GM18511 (cell line): ENCODE results near the gene MFSD2A.
"Not testable (repeated sequence)": the region's sequence is repeated elsewhere in the genome, so short reads cannot be mapped to it uniquely, and the experiment has no call there.

Source experiments
- ATAC-seq: cut with Tn5 transposase; IDR thresholded peaks from one replicate; pipeline ENCODE4 v1.9.1; 2021; ENCODE audit warnings: mild to moderate bottlenecking, moderate library complexity; ENCODE audit not compliant: unreplicated experiment

The MFSD2A gene

DNA sequence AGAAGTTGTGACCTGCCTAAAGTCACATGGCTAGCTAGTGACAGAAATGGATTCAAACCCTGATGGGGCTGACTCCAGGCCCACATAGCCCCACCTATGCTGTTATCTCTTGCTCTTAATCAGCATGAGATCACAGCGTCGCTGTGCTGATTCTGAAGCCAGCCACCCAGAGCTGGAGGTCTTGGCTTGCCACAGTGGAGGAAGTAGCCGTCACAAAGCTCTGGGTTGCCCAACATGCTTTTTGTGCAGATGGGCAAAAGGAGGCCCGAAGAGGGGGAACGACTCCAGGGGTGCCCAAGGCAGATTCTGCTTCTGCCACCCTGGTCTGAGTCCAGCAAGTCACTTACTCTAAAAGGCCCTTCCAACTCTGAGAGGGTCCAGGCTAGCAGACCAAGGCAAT is 14.7 kb upstream of the MFSD2A start:
- no peak for ATAC-seq

DNA sequence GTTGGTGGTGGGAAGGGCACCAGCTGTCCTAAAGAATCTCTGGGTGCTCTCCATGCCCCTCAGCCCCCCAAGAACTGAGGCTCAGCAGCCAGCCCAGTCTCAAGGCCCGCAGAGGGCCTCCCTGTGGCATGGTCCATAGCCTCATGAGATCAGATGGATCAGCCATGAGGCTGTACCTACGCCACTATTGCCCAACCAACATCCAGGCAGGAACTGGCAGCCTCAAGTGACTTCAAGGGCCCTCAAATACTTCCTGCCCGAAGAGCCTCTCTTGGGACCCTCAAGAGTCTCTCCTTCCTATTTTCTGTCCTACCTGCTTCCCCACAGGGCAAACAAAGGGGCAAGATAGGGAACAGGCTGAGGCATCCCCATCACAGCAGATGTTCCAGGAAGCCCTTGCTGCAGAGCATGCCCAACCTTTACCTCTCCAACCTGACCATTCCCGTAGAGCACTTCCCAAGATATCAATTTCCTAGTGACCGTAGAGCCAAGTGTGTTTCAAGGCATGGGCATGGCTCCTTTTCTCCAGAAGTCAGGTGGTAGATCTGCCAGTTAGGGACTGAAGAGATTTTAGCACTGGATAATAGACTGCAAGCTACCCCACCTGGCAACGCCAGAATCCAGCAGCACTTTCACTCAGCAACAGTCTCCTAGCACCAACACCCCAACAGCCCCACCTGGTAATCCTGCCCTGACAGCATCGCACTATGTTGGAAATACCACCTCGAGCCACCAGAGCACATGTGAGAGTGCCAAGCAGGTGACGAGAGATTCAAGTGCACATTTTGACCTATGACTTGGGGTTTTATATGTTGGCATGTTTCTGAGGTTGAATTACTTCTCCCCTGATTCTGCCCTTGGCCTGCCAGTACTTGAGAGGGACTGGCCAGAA is 13.7 kb upstream of the MFSD2A start:
- ATAC-seq = no peak

DNA sequence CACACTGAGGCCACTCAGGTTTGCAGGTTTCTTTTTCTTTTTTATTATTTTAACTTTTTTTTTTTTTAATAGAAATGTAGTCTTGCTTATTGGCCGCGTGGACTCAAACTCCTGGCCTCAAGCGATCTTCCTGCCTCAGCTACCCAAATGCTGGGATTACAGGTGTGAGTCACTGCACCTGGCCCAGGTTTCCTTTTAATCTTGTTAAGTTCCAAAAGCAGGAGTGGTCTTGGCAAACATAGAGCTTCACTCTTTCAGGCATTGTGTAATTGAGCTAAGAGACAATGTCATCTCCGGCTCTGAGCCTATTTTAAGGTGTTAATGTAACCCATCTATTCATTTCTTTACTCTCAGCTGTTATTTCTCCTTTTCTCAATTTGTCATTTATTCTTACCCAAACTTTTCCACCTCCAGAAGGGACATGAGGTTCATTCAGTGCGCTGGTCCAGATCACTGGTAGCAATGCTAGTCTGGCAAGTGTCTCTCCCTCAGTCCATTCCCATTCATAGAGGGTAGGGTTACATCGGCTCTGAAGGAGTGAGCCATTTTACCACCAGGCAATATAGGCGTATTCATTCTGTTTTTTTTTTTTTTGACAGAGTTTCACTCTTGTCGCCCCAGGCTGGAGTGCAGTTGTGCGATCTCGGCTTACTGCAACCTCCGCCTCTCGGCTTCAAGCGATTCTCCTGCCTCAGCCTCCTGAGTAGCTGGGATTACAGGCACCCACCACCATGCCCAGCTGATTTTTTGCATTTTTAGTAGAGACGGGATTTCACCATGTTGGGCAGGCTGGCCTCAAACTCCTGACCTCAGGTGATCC is 11.3 kb upstream of the MFSD2A start:
- no peak for ATAC-seq

DNA sequence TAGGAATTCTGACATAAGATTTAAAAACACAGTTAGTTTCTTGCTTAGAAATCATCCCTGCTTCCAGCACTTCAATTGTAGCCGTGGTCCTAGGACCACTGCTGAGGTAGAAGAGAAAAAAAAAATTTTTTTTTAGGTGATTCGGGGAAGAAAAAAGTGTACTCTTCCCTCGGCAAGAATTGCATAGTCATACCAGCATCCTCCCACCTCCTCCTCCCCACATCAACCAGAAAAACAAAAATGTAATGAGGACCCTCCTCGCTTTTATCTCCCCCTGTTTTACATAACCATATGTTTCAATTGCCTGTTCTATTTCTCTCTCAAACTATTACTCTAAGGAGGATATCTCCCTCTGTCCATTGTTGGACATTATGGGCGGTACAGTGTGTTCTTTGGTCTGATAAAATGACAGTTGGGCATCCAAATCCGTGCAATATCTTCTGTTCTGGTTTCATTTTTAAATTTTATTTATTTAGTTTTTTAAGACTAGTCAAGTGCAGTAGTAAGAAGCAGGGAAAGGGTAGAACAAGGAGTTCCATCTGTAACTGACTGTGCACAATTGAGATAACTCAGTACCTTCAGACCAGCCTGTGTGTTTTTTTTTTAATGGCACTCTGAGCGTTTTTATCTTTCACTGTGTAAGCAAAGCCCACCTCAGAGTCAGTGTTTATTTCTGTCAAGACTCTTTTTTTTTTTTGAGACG is 10.4 kb upstream of the MFSD2A start:
- no peak for ATAC-seq

DNA sequence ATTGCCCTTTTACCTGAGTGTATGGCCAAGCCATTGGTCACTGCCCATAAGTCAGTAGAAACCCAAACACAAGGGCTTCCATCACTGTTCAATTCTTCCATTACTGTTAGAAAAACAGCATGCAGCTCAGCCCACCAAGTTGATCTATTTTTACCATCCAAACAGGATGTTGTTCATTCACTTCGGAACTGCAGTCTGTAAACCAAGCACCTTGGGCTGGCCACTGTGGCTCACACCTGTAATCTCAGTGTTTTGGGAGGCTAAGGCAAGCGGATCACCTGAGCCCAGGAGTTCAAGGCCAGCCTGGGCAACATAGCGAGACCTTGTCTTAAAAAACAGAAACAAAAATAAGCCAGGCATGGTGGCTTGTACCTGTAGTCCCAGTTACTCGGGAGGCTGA is 8.7 kb upstream of the MFSD2A start:
- no peak for ATAC-seq

DNA sequence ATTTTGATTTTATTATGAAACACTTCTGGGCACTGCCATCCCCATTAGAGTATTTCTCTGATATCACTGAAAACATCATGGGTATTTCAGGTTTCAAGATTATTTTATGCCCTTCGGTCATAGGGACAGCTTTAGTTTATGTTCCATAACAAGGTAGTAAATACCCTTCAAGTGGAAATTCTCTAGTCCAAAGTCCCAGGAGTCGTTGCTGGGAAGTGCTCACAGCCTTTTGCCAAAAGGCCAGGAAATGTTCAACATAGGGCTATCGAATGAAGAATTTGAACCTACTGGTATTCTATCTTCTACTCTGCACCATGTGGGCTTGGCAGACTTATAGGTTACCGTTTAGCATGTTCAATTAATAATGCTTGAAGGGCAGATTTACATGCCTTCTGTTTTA is 7.7 kb upstream of the MFSD2A start:
- no peak for ATAC-seq

DNA sequence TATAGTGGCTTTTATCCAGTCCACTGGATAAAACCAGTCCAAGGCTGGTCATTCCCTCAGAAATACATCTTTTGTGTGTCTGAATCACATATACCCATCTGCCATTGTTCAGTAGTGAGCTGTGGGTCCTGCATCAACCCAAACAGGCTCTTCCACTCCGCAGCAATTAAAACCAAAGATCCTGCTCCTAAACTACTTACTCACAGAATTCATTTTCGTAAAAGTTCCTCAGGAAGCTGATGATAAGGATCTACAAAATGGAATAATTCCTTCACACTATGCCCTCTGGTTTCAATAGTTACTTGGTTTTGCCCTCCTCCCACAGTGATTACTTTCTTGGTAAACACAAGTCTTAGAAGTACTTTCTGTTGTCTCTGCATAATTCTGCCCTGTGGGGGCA is 5.1 kb upstream of the MFSD2A start:
- ATAC-seq = no peak

DNA sequence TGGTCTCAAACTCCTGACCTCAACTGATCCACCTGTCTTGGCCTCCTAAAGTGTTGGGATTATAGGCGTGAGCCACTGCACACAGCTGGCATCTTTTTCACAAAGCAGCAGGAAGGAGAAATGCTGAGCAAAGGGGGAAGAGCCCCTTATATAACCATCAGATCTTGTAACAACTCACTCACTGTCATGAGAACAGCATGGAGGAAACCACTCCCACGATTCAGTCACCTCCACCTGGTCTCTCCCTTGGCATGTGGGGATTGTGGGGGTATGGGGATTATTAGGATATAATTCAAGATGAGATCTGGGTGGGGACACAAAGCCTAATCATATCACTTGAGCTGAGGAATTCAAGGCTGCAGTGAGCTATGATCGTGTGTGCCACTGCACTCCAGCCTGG is 3.0 kb upstream of the MFSD2A start:
- ATAC-seq = no peak

DNA sequence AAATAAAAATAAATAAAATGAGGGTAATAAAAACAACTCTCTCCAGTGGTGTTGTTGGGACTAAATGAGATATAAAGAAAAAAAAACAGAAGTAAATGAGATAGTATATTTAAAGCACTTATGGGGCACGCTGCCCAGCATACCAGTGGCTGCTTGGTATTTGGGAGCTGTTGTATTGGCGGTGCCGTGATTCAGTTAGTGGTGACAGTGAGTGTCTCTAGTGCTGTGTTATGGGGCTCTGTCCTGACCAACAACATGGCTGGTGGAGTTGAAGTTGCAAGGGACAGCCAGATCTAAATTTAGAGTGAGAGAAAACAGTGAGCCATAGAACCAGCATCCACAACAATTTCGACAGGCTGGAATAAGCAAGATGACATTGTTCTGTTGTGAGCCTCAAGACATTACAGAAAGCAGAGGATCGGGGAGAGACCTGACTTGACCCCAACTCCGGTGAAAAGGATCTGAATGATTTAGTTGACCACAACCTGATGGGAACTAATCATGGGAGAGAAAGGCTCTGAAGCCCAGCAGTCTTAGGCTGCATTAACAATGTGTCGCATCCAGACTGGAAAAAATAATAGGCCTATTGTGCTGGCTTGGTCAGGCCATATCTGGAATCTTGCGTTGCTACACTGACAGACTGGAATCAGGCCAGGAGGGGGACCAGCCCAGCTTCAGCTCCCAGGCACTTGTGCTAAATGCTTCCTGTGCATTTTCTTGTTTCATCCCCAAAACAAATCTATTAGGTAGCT is 2.4 kb upstream of the MFSD2A start:
- ATAC-seq = no peak

DNA sequence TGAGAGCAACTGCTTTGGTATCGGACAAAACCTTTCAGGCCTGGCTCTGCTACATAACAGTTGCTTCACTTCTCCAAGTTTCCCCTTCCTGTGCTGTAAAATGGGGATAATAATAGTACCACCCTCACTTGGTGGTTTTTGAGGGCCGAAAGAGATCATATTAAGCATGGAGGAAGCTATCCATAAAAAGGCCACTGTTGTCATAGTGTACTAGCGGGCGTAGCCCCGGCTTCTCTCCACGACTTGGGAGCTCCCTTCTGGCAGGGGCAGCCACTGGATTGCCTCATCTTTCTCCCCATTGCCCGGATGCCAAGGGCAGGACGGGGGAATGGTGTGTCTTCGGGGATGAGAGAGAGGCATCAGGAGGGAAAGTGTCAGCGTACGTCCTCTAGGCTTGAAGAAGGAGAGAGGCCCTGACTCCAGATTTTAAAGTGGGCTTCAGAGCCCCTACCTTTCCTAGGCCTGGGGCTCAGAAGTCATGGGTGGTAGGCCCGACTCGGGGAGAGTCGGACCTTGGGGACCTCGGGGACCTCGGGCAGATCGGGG is 548 bp upstream of the MFSD2A start:
- no peak for ATAC-seq

DNA sequence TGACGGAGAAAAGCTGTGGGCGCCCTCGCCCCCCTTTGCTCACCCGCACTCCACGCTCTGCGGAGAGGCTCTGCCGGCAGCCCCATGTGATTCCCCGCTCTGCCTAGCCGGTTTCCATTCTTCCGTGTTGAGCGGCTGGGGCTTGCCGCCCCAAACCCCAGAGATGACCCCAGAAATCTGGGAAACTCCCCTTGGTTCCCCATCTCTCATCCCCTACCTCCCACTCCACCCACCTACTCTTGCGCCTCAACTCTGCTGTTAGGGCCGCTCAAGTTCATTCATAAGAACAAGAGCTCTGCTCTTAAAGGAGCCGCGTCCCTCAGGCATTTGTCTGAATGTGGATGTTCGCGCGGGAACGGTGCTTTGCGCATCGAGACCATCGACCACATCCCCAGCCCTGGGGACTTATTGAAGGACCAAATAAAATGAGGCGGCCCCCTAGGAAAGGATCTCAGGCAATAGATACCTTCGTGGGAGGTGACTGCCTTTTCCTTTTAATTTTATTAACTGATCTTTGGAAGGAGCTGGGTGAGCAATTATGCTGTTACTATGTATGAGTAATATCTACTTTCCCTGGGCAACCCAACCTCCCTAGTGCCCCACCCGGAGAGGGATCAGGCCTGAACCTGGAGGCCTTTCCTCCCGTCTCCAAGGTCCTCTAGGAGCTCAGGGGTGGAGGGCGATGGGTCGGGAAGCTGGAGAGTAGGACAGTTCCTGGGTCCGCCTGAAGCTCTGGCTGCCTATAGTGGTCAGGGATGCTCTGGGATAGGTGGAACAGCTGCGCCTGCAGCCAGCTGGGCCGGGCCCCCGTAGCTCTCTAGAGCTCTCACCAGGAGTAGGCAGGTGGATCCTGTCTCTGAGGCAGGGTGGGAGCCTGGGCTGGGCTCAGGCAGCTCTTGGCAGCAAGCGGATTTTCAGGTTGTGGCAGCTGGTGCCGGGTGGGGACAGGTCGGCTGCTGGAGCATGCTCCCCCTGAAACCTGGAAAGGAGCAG is 898 bp downstream of the MFSD2A start:
- peak; percentile 42 for ATAC-seq

DNA sequence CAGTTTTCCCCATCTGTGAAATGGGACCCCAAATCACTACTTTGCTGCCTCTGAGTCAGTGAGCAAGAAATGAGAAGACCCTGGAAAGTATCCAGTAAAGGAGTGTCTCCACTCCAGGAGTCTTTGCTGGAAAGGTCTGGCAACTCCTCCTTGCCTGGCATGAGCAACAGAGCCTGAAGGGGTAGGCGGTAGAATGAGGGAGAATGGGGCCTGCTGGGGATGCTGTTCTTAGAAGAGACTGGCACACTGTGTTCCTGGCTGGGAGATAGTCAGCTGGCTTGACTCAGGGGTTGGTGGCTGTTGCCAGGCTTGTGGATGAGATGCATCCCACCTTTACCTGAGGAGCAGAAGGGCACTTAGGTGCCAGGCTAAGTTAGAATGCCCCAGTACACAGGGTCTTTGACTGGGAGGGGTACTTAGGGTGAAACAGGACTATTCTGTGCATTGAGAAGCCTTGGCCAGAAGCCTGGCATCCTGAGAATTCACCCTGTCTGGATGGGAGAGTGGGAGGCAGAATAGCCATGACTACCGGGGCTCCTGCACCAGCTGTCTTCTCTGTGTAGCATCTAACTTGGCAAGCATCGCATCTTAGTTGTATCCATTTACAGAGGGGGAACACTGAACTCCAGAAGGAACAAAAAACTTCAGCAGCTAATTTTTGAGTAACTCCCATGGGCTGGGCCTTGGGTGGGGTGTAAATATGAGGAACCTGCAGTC is 2.5 kb downstream of the MFSD2A start:
- no peak for ATAC-seq

DNA sequence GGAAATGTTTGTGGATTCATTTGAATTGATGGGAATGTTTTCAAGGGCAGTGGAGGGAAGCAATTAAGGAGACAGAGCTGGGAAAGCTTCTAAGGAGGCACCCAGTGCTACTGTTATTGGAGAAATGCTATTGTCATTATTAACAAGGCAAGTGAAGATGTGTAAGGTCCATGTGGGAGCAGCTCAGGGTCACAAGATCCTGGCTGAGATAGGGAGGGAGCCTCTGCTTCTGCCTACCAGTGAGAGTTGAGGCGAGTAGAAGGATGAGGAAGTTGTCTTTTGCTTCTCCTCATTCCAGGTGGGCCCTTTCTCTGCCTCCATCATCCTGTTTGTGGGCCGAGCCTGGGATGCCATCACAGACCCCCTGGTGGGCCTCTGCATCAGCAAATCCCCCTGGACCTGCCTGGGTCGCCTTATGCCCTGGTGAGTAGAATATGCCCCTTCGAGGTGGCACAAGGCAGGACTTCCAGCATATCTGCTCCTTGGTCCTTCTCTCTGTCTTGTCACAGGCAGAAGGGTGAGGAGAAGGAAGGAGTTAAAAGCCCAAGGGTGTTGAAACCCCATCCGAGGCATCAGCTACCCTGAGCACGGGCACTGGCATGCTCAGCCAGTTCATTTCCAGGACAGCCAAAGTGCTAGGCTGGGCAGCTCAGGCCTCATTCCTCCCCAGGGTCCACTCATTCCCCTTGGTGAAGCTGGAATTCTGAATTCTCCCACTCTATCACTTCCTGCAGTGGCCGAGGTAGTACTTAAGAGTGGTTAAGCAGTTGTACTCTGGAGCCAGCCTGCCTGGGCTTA is 3.7 kb downstream of the MFSD2A start:
- ATAC-seq = no peak

DNA sequence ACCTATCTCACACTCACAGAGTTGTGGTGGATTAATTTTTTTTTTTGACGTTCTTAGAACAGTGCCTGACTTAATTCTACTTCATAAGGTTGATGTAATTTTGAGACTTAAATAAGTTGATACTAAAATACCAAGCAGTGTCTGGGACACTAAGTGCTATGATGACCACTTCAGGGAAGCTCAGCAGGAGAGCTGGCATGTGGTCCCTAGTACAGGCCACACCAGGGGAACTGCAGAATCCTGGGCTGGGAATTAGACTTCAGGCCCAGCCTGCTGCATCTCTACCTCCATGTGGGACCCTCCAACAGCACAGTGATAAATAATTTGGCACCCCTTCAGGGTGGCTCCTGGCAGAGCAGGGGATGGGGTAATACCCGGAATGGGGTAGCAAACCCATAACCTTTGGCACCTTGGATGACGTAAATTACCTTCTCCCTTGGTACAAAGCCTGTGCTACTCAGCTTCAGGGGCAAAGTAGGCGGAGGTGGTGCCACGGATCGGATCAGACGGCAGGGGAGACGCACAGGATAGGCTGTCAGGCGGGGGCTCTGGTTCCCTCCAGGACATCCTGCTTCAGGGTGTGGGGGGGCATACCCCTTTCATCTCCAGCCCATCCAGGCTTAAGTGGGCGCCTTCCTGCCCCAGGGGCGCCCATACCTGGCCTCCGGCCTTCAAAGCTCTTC is 4.8 kb downstream of the MFSD2A start:
- no peak for ATAC-seq

DNA sequence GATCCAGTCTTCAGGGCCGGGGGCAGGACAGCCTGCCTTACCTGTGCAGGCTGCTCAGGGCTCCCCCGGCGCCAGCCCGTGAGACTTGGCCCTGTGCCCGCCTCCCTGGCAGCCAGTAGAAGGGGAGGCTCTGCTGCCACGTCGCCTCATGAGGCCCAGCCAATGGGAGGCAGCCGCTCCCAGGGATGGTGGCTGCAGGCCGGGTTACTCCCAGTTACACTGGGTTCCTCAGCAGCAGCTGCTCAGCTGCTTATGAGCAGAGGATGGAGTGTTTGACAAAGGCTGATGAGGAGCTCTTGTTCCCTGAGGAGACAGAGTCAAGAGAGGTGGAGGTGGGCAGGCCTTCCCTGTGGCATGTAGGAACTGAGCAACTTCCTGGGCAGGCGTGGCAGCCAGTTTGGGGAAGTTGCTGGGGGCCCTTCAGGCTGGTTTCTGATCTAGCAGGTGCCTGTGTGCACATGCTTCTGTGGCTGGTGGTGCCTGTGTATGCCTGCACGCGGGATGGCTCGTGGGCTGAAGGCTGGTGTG is 5.5 kb downstream of the MFSD2A start:
- ATAC-seq = peak; percentile 74

DNA sequence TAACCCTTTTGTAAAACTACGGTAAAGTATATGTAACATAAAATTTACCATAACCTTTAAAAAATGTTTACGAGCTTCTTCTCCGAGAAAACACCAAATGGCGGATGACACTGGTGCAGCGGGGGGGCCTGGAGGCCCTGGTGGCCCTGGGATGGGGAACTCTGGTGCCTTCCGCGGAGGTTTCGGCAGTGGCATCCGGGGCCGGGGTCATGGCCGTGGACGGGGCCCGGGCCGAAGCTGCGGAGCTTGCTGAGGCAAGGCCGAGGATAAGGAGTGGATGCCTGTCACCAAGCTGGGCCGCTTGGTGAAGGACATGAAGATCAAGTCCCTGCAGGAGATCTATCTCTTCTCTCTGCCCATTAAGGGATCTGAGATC is 7.5 kb downstream of the MFSD2A start:
- ATAC-seq = no peak

DNA sequence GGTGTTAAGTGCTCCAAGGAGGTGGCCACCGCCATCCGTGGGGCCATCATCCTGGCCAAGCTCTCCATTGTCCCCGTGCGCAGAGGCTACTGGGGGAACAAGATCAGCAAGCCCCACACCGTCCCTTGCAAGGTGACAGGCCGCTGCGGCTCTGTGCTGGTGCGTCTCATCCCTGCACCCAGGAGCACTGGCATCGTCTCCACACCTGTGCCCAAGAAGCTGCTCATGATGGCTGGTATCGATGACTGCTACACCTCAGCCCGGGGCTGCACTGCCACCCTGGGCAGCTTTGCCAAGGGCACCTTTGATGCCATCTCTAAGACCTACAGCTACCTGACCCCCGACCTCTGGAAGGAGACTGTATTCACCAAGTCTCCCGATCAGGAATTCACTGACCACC is 8.0 kb downstream of the MFSD2A start:
- not testable (repeated sequence) for ATAC-seq
